ENCODE results near the gene SGF29.

DNA sequence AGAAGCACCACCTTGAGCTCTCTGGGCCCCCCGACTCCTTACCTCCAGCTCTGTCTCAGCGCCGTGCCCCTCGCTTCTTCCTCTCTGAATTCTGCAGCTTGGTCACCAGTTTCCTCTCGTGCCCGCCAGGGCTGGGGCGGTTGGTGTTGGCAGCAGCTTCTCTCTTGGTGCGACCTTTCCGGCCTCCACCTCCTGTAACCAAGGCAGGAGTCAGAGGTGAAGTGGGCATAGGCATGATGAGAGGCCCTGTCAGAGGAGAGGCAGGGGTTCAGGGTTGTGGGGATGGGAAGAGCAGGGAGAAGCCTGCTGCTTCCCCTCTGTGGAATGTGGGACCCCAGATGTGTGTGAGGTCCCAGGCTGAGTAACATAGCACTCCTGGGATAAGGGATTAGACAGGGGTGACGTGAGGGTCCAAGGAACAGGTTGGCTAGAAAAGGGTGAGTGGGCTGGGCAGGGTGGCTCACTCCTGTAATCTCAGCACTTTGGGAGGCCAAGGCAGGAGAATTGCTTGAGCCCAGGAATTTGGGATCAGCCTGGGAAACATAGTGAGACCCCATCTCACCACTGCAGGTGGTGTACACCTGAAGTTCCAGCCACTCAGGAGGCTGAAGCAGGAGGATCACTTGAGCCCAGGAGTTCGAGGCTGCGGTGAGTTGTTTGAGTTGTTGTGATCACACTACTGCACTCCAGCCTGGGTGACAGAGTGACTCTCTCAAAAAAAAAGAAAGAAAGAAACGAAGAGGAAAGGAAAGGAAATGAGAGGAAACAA is 15.6 kb upstream of the SGF29 start:
- TF ChIP-seq, protein P1, sequence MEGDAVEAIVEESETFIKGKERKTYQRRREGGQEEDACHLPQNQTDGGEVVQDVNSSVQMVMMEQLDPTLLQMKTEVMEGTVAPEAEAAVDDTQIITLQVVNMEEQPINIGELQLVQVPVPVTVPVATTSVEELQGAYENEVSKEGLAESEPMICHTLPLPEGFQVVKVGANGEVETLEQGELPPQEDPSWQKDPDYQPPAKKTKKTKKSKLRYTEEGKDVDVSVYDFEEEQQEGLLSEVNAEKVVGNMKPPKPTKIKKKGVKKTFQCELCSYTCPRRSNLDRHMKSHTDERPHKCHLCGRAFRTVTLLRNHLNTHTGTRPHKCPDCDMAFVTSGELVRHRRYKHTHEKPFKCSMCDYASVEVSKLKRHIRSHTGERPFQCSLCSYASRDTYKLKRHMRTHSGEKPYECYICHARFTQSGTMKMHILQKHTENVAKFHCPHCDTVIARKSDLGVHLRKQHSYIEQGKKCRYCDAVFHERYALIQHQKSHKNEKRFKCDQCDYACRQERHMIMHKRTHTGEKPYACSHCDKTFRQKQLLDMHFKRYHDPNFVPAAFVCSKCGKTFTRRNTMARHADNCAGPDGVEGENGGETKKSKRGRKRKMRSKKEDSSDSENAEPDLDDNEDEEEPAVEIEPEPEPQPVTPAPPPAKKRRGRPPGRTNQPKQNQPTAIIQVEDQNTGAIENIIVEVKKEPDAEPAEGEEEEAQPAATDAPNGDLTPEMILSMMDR (conservative IDR thresholded peaks at IDR 0.05), result no peak
- TF ChIP-seq EZH2 (IDR thresholded peaks at IDR 0.05; ENCODE audit: low read depth), result no peak

Measured in PC-9 (cell line).